Lung microvascular endothelial cell (primary cell): ENCODE results near the gene COPB1. TPM values are rescaled to one million over a fixed set of nuclear protein-coding genes. Genes with fewer than 3 reads are reported as not detected.
"Not testable (repeated sequence)": the region's sequence is repeated elsewhere in the genome, so short reads cannot be mapped to it uniquely, and the experiment has no call there.

Experiments used
- DNase-seq, 2 donors: peaks; one replicate each; pipeline versions ENCODE4 v3.0.0 to v3.0.0-alpha.2; 2010; ENCODE audit warnings: low read depth in 2 of 2
- total RNA-seq: library from RNA; depleted of rRNA; stranded (reverse); fragments of >200 nt; gene quantifications from 2 replicates; pipeline ENCODE4 v1.2.1, GENCODE V29; 2014

The COPB1 gene
- 165 and 190 TPM in 2 replicates for total RNA-seq

DNA sequence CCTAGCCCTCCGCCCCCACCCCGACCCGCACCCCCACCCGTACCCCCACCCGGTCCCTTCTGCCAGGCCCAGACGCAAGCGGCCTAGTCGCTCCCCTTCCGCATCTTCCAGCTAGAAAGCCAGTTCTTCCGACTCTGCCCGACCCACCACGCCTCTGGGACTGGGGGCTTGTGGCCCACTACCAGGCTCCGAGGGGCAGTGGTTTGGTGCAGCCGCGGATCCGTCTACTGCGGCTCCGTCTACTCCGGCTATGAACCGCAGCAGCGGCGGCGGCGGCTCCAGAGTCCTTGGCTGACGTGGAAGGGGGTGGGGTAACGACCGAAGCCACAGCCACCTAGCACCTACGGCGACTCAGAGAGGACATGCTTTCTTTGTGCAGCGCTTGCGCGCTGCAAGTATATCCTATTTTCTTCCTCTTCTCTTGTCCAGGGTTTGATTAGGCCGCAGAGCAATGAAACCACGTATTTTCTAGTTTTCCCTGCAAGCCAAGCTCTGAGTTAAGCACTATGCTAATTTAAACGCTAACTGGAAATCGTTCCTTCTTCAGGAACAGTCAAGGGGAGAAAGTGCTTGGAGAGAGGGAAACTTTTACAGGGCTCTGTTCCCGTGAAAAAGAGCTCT, at the start of gene COPB1:
TSS of gene COPB1 (minus strand) at position 252 of the 621 bp plus-strand sequence. CDS start 883 bp downstream, outside the sequence.
- DNase-seq: peak; percentile 95 to 96

DNA sequence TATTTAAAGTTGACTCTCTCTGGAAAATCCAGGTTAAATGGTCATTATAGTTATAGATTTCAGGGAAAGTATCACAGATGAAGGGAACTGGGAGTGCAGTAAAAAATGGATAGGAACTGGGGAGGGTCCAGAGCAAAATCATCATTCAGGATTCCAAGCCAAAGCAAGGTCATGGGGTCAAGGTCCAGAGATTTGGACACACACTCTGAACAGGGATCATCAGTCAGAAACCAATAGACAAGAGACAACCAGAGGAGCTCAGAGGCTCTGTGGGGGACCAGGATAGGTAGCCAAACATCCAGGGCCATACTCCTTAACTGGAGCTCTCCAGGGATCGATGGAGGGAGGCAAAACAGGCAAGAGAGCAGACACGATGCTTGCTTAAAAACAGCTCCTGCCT, 47.8 kb upstream of the COPB1 start:
- DNase-seq: no peak

DNA sequence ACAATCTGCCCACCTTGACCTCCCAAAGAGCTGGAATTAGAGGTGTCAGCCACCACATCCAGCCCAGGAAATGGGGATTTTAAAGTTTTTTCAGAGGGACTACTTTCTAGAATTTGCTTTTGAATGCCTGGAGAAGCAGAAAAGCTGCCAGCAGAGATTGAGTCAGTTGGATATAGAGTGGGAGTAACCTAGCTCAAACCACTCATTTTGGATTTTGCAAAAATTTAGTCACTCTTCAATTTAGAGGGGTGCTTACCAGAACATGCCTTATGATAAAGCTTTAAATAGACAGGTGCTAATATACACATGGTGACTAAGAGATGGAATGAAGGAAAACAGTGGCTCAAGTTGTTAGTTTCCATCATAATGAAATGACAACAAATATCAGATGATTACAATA, 47.1 kb upstream of the COPB1 start:
- DNase-seq: no peak

DNA sequence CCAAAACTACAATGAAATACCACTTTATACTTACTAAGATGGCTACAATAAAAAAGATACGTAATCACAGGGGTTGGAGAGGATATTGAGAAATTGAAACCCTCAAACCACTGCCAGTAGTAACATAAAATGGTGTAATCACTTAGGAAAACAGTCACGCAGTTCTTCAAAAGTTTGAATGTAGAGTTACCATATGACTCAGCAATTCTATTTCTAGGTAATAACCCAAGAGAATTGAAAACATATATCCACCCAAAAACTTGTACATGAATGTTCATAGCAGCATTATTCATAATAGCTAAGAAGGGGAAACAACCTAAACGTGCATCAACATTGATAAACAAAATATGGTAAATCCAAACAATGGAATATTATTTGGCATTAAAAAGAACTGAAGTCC, 45.0 kb upstream of the COPB1 start:
- DNase-seq: no peak

- no peak for DNase-seq
Observed at GRCh38 chr11:14543260-14543659, 43.6 kb upstream of the COPB1 start.

- DNase-seq: peak in 1 of 2 donors; percentile 68
Observed at GRCh38 chr11:14542324-14542723, 42.7 kb upstream of the COPB1 start.

DNA sequence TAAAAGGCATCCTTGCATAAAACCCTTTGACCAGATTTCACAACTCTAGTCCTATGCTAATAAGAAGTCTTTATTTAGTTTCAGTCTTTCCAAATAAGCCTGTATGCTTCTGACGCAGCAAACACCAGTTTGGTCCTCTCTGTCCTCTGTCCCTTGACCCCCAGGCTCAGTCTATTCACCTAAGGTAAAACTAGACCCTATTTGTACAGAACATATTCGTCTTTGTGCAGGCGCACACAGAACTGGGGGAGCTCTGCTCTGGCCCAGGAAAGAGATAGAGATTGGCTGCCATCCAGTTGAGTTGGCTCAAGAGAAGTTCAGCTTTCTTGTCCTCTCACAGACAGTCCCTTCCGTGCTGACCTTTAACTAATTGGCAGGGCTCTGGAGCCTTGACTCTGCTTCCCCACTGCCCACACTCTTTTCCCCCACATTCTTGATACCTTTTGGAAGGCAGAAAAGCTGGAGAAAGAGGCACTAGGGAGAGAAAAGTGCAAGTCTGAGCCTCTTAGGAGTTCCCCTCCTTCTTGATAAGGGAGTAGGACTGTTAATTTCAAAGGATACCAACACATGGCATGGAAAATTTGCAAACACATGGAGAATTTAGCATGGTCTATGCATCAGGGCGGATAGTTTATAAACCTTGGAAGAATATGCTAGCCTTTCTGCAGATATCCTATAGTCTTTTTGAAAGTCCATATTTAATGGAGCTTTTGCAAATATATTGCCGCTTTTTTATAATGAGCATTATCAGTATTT, 41.8 kb upstream of the COPB1 start:
- DNase-seq: no peak

- no peak for DNase-seq
Observed at GRCh38 chr11:14539982-14540421, 40.4 kb upstream of the COPB1 start.

- DNase-seq: no peak
Observed at GRCh38 chr11:14538926-14539554, 39.4 kb upstream of the COPB1 start.

DNA sequence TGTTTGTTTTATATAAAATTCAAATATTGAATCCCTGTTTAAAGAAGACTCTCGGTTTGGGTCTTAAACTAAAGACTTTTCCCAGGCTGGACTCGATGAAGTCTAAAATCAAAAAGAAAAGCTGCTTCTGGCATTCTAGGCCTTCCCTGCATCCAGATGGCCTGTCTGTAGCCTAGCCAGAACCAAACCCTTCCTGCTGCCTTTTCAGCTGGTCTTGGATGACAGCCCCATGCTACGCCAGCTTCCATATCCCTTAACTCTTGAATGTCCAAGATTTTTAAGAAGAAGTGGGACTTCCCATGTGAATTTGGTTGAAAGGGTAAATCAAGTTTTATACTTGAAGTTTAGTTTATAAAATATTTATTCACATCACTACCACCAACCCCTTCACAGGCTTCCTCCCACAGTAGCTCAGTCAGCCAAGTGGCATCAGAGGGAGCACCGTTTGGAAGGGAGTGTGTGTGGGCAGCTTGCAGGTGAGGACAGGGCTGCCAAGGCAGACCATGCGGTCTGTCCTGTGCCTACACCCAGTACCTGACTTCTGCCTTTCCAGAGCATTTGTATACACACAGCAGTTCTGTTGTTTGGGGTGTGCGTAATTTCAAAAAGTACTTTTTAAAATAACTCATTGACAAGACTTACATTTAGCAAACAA, 38.8 kb upstream of the COPB1 start:
- no peak for DNase-seq

DNA sequence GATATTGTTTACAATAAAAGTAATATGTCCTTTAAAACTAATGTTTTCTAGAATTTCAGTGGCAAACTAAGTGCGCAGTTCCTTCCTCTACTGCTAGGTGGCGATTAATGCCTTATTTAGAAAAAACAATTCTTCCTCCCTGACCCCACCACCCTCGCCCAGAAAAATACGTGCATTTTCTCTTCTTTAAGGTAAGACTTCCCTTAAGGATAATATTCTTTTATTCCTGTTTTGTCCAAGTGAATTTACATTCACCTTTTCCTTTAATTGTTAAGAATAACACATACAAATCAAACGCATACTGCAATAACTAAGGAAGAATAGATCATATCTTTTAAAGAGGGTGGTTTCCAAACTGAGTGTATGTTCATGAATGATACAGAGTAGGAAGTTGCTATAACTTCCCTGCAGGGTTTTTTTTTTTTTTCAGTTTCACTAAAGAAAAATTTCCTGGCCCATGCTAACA, 37.6 kb upstream of the COPB1 start:
- DNase-seq: peak; percentile 36 to 39

GRCh38 chr11:14535166-14535565, 35.6 kb upstream of the COPB1 start:
- DNase-seq: not testable (repeated sequence)

DNA sequence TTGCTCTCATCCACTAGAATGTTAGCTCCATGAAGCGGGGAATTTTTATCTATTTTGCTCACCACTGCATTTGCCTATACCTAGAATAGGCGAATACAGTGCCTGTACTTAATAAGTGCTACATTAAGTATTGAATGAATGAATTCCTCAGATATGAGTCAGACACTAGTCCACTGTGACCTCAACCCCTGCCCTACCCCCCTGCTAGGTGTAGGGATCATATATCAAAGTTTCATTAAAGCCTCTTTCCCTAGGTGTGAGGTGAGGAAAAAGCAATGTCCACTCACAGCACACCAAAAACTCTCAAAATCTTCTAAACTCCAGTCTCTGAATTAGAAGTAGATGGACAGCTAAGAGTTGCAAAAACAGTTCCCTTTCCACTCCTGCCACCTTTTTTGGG, 30.3 kb upstream of the COPB1 start:
- no peak for DNase-seq

GRCh38 chr11:14529321-14529720, 29.7 kb upstream of the COPB1 start:
- no peak for DNase-seq

DNA sequence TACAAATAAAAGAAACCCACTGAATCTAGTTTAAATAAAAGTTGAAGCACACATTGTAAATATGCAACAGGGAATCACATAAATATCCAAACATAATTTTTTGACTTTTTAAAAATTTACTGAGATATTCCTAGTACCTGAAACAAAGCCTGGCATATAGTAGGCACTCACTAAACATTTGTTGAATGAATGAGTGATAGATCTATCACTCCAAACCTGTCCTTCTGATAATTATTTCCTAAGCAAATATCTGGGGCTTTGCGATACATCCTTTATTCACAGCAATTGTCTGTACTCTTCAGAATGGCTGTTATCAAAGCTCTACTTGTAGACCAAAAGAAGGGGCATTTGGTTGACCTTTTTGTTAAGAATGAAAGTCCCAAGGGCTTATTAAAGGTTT, 23.2 kb upstream of the COPB1 start:
- no peak for DNase-seq

DNA sequence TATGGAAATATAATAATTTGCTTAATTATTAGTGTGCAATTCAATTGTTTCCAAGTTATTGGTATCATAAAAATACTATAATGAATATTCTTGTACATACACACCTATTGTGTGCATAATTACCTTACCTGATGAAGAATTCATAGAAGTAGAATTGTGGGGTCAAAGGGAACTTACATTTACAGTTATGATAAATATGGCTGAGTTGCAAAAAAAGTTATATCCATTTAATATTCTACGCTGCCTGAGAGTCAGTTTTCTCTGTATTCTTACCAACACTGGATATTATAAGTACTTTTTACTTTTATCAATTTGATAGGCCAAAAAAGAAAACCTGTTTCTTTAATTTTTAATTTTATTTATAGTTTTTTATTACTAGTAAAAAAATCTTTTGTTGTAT, 22.6 kb upstream of the COPB1 start:
- DNase-seq: no peak

GRCh38 chr11:14520747-14521151, 21.1 kb upstream of the COPB1 start:
- DNase-seq: no peak

GRCh38 chr11:14519917-14520746, 20.5 kb upstream of the COPB1 start, which contains the start of gene PSMA1:
Gene PSMA1, minus strand, starts transcription at chr11:14520386. Its CDS starts 87 bp downstream, at chr11:14520299.
- peak; percentile 94 to 97 for DNase-seq

- DNase-seq: peak; percentile 51 to 62
Observed at GRCh38 chr11:14519597-14519916, 19.9 kb upstream of the COPB1 start.

DNA sequence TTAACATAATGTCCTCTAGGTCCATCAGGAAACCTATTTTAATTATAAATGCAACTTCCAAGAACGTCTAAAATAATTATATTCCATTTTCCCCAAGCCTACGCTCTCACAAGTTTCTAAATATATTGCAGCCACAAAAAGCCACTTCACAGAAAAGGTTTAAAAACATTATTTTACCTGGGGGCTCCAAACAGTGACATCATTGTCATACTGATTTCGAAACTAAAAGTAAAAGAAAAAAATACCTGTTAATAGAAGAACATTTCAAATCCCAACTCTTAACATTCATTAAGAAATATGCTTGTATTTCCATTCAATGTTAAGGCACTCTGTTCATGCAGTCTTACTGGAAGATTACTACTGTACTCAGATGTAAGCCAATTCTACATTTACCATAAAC, 19.2 kb upstream of the COPB1 start:
- no peak for DNase-seq

- no peak for DNase-seq
Observed at GRCh38 chr11:14513800-14514199, 14.2 kb upstream of the COPB1 start.
